Measurements from ENCODE around the gene UVSSA.

DNA sequence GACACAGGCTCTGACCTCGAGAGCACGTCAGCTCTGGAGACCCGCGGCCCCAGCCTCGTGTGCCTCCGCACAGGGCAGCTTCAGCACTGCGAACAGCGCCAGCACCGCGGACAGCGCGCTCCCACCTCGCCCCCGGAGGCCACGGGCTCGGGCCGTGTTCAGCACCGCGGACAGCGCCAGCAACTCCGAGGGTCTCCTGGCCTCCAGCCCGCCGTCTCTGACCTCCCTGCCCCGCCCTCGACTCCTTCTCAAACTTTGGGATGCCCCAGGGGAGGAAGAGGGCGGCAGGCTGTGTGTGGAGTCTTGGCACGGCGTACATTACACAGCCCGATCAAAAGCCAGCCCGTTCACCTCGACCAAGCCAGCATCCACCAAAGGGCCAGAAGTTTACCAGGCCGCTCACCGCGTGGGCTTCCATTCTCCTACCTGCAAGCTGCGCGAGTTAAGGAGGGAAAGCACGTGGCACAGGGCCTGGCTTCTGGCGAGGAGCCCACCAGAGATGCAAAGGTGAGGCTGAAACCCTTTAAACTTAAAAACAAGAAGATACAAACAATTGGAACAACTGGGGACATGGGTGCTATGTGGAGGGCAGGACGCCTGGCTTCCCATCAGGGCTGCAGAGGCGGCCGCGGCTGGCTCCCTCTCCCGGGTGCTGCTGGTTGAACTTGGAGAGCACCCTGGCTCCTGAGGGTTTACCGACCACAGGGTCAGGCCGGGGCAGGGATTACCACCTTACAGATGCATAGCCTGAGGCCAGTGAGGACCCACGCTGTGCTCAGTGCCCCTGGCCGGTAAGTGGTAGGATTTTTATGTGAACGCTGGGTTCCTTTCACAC lies 63.7 kb downstream of the UVSSA start:
- TF ChIP-seq EZH2phosphoT487 (IDR thresholded peaks at IDR 0.05; ENCODE audit: insufficient read depth, low read depth) = no peak
- no peak for TF ChIP-seq EZH2 (IDR thresholded peaks at IDR 0.05; ENCODE audit: insufficient read depth, poor library complexity, severe bottlenecking)
